ENCODE measurements around the gene PPP1R9A.

PPP1R9A gene

DNA sequence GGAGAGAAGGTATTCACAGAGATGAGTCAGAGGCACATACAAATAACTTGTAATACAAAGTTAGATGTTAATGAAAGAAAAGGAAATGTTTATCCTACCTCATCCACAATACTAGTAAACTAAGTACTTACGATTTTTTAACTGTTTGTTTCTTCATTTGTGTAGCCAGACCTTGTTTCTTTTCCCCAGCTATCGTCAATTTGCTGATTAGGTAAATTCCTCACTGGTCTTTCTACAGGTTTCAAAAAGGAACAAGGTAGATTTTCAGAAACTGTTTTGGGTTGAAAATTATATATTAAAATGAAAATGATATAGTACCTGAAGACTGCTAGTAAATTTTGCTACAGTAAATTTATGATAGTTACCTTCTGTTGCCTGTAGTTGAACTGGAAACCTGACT, 360.4 kb downstream of the PPP1R9A start:
- TF ChIP-seq, protein P1, sequence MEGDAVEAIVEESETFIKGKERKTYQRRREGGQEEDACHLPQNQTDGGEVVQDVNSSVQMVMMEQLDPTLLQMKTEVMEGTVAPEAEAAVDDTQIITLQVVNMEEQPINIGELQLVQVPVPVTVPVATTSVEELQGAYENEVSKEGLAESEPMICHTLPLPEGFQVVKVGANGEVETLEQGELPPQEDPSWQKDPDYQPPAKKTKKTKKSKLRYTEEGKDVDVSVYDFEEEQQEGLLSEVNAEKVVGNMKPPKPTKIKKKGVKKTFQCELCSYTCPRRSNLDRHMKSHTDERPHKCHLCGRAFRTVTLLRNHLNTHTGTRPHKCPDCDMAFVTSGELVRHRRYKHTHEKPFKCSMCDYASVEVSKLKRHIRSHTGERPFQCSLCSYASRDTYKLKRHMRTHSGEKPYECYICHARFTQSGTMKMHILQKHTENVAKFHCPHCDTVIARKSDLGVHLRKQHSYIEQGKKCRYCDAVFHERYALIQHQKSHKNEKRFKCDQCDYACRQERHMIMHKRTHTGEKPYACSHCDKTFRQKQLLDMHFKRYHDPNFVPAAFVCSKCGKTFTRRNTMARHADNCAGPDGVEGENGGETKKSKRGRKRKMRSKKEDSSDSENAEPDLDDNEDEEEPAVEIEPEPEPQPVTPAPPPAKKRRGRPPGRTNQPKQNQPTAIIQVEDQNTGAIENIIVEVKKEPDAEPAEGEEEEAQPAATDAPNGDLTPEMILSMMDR (IDR thresholded peaks at IDR 0.05): no peak

DNA sequence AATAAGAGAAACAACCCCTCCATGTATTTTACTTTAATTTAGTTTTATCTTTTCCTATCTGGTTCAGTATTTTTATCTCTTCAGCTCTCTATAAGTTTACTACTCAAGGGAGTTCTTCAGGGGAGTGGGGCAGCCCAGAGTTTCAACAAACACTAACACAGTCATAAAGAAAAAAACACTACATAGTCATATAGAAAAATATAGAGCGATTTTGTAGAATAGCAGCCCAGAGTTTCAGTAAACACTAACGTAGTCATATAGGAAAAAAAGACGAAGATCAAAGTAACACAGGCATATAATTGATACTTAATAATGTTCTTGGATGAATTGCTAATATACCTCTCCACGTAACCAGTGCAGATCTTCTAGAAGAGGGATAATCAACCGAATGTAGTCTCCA, 362.2 kb downstream of the PPP1R9A start:
- TF ChIP-seq, protein P1 (IDR thresholded peaks at IDR 0.05): no peak

DNA sequence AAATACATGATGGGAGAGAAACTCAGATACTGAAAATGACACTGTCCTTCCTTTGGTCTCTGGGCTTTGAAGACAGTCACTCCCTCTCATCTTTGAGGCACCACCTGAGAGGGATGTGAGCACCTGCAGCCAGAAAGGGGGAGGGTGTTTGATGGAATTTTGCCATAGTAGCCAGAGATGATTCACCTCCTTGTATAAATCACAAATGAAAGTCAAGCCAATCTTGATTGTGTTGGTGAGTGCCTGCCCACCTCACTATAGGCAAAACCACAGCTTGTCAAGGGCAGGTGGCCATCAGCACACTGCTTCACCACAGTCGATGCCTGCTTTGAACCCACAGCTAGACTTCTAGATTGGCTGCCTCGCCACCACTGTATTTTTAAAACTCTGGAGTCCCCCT, 368.7 kb downstream of the PPP1R9A start:
- TF ChIP-seq, protein P1 (IDR thresholded peaks at IDR 0.05): no peak

DNA sequence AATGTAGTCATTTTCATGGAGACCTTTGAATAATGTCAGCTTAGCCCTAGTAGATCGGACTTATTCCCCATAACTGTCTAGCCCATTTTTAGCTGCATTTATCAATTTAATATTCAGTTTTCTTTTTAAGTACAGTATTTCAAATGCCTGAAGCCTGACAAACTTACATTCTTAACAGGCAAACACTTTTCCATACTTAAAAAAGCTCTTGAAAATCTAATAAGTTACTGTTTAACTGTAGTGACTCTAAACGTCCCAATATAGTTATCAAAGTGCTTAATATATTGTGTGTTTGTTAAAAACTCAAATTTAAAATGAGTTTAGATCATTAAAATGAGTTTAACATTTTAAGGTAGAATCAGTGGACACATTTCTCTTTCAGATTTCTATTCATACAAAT, 372.0 kb downstream of the PPP1R9A start:
- TF ChIP-seq, protein P1 (IDR thresholded peaks at IDR 0.05): no peak

DNA sequence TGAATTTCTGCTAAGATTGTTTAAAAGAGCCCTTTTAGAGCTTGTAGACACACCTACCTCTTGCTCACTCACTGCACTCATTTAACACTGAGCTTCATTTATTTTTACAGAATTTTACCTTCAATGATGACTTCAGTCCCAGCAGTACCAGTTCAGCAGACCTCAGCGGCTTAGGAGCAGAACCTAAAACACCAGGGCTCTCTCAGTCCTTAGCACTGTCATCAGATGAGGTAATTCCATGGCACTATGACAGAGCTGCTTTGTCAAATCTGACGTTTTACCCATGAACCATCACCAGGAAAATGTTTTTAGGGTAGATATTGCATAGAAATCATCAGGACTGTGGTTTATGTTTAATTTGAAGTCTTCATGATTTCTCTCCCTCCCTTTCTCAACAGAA, 378.7 kb downstream of the PPP1R9A start:
- TF ChIP-seq, protein P1 (IDR thresholded peaks at IDR 0.05): no peak

DNA sequence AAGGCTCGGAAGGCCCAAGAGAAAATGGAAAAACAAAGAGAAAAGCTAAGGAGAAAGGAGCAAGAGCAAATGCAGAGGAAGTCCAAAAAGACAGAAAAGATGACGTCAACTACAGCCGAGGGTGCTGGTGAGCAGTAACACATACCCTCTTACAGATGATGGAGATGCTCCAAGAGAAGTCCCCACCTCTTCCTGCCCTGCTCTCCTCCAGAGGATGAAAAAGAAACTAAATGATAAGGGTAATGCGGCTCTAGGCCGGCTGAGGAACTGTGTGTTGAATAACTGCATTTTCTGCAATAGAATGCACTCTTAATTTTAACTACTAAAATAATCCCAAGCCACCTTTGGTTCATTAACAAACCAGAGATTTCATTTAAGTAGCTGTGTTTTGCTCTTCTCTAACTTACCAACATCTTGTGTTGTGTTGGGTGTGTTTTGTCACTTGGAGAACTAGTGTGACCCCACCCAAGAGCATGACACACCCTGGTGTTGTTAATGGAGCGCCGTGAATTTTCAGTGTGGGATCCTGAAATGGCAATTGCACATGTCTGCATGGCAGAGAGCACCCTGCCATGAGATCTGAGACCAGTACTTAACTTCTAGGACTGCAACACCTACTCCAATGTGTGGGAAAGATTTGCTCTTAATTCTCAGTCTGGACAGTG, 382.9 kb downstream of the PPP1R9A start:
- TF ChIP-seq, protein P1 (IDR thresholded peaks at IDR 0.05): no peak

DNA sequence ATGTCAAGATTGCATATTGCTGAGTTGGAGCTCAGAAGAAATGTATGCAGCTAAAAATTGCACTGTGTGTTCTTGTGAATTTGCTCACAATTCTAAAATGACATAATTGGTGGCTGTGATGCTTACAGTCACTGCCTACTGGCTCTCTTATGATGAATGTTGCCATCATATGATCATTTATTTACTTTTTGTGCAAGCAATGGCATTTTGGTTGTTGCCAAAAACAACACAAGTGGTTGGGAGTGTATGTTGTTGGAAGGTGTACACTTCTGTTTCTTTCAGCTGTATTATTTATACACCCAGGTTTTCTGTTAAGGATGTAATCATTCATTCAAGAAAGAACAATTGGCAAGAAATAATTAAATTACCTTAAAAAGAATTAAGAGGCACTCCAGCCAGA, 388.0 kb downstream of the PPP1R9A start:
- TF ChIP-seq, protein P1 (IDR thresholded peaks at IDR 0.05): no peak

DNA sequence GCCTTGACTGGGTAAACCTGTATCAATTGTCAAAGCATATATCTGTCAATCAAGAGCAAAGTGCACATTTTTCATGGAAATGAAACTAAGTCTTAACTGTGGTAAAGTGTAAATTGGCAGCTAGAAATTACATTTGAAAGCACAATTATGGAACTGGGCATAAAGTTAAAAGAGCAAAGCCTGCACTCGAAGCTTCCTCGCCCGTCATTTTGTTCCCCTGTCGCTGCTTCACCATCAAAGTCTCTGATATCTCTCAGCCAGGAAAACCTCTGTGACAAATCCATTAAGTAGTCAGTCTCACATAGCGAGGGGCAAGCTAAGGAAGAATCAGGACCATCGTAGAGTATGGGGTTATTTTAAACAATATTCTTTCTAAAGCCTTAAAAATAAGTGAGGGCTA, 389.1 kb downstream of the PPP1R9A start:
- TF ChIP-seq, protein P1 (IDR thresholded peaks at IDR 0.05): no peak
